HepG2 (cell line): ENCODE data around the gene ZDHHC16. TPM values are rescaled to one million over a fixed set of nuclear protein-coding genes. Genes with fewer than 3 reads are reported as not detected.

Experiments used
- E2F1 ChIP-seq: sonication (generic); formaldehyde crosslinking; IDR thresholded peaks from 2 replicates; pipeline ENCODE4 v1.5.0; 2020; ENCODE audit warnings: missing genetic modification reagents
- EED ChIP-seq: sonication (generic); formaldehyde crosslinking; IDR thresholded peaks from 2 replicates; pipeline ENCODE4 v1.5.0; 2020; ENCODE audit warnings: mild to moderate bottlenecking, missing genetic modification reagents
- EP300 ChIP-seq, 3 experiments: sonication (generic) in 1 of 3; formaldehyde crosslinking in 1 of 3; IDR thresholded peaks; 2 replicates each; pipeline versions ENCODE4 v1.5.1 to v1.6.1; 2011 to 2020; ENCODE audit warnings: low read depth in 2 of 3, low read length in 2 of 3, borderline replicate concordance in 1 of 3, improper control_type of control experiment in 1 of 3, mild to moderate bottlenecking in 1 of 3, missing genetic modification reagents in 1 of 3, moderate library complexity in 1 of 3
- ESRRA ChIP-seq: sonication (generic); formaldehyde crosslinking; IDR thresholded peaks from 2 replicates; pipeline ENCODE4 v1.5.1; 2020; ENCODE audit warnings: mild to moderate bottlenecking, low read depth, missing genetic modification reagents
- FOXA3 ChIP-seq: IDR thresholded peaks from 2 replicates; pipeline ENCODE4 v1.6.1; 2016; ENCODE audit warnings: missing genetic modification reagents, missing compliant biosample characterization
- HOXA9 ChIP-seq: sonication (generic); formaldehyde crosslinking; IDR thresholded peaks from 2 replicates; pipeline ENCODE4 v1.8.1; 2022; ENCODE audit warnings: missing genetic modification reagents, mild to moderate bottlenecking, moderate library complexity, borderline replicate concordance
- NFIC ChIP-seq: IDR thresholded peaks from 2 replicates; pipeline ENCODE4 v1.6.1; 2012; ENCODE audit warnings: mild to moderate bottlenecking, low read length, inconsistent platforms
- POLR2G ChIP-seq: fragments of 200-400 bp; formaldehyde crosslinking; IDR thresholded peaks from 2 replicates; pipeline ENCODE4 v1.6.1; 2018; ENCODE audit warnings: mild to moderate bottlenecking, low read depth, low read length, moderate library complexity
- RFX3 ChIP-seq: IDR thresholded peaks from 2 replicates; pipeline ENCODE4 v1.6.1; 2016; ENCODE audit warnings: missing biosample characterization, missing genetic modification reagents
- THAP11 ChIP-seq: IDR thresholded peaks from 2 replicates; pipeline ENCODE4 v1.6.1; 2016; ENCODE audit warnings: missing biosample characterization, missing genetic modification reagents
- ZBTB20 ChIP-seq: sonication (generic); formaldehyde crosslinking; IDR thresholded peaks from 2 replicates; pipeline ENCODE4 v1.8.1; 2023; ENCODE audit warnings: missing genetic modification reagents, low read depth, mild to moderate bottlenecking, borderline replicate concordance
- ZBTB46 ChIP-seq: sonication (generic); formaldehyde crosslinking; IDR thresholded peaks from 2 replicates; pipeline ENCODE4 v1.4.0; 2020; ENCODE audit warnings: mild to moderate bottlenecking, missing genetic modification reagents, borderline replicate concordance
- ZNF292 ChIP-seq: sonication (generic); formaldehyde crosslinking; IDR thresholded peaks from 2 replicates; pipeline ENCODE4 v1.8.1; 2022; ENCODE audit warnings: mild to moderate bottlenecking, low read depth, missing genetic modification reagents, borderline replicate concordance
- ZNF329 ChIP-seq: sonication (generic); formaldehyde crosslinking; IDR thresholded peaks from 2 replicates; pipeline ENCODE4 v1.9.0; 2021; ENCODE audit warnings: low read depth, mild to moderate bottlenecking, missing genetic modification reagents
- ZNF331 ChIP-seq: sonication (generic); formaldehyde crosslinking; IDR thresholded peaks from 2 replicates; pipeline ENCODE4 v1.4.0; 2020; ENCODE audit warnings: missing genetic modification reagents
- ZNF556 ChIP-seq: sonication (generic); formaldehyde crosslinking; IDR thresholded peaks from 2 replicates; pipeline ENCODE4 v1.4.0; 2020; ENCODE audit warnings: mild to moderate bottlenecking, missing genetic modification reagents, borderline replicate concordance
- ZNF704 ChIP-seq: sonication (generic); formaldehyde crosslinking; IDR thresholded peaks from 2 replicates; pipeline ENCODE4 v1.8.1; 2023; ENCODE audit warnings: mild to moderate bottlenecking, inconsistent platforms, moderate library complexity, missing genetic modification reagents, borderline replicate concordance
- ZSCAN25 ChIP-seq: sonication (generic); formaldehyde crosslinking; IDR thresholded peaks from 2 replicates; pipeline ENCODE4 v1.8.0; 2022; ENCODE audit warnings: mild to moderate bottlenecking, missing genetic modification reagents
- polyA plus RNA-seq, 8 experiments: library from polyadenylated mRNA; depleted of rRNA in 3 of 8; stranded (reverse) in 7 of 8; unstranded in 1 of 8; fragments of >200 nt; fragmentation: Illumina TruSeq in 4 of 8; extraction: Trizol in 4 of 8; gene quantifications; 2 replicates each; pipeline versions ENCODE4 v1.2.1 to v1.2.3, GENCODE V29; 2011 to 2016; ENCODE audit warnings: low read depth in 4 of 8, missing spikeins in 1 of 8, mixed read lengths in 1 of 8; ENCODE audit not compliant: insufficient read depth in 1 of 8
- total RNA-seq, 5 experiments: library from RNA; depleted of rRNA; stranded (reverse); fragments of >200 nt; fragmentation: Illumina TruSeq; extraction: Trizol; gene quantifications; 2 replicates each; pipeline ENCODE4 v1.2.3, GENCODE V29; 2016; ENCODE audit warnings: low read depth in 1 of 5
- TF ChIP-seq, protein P1 (sequence below): sonication (generic); formaldehyde crosslinking; IDR thresholded peaks from 2 replicates; pipeline ENCODE4 v1.4.0; 2020; ENCODE audit warnings: missing genetic modification reagents
- TF ChIP-seq, protein P2 (sequence below): sonication (generic); formaldehyde crosslinking; IDR thresholded peaks from 2 replicates; pipeline ENCODE4 v1.8.1; 2023; ENCODE audit warnings: missing genetic modification reagents, inconsistent platforms, borderline replicate concordance

The ZDHHC16 gene
- total and polyA plus RNA-seq, 2 of the 13 experiments (the other 11 are each of a cell fraction or from before 2014, with no cell fraction given) = 40.8 to 41.8 TPM

DNA sequence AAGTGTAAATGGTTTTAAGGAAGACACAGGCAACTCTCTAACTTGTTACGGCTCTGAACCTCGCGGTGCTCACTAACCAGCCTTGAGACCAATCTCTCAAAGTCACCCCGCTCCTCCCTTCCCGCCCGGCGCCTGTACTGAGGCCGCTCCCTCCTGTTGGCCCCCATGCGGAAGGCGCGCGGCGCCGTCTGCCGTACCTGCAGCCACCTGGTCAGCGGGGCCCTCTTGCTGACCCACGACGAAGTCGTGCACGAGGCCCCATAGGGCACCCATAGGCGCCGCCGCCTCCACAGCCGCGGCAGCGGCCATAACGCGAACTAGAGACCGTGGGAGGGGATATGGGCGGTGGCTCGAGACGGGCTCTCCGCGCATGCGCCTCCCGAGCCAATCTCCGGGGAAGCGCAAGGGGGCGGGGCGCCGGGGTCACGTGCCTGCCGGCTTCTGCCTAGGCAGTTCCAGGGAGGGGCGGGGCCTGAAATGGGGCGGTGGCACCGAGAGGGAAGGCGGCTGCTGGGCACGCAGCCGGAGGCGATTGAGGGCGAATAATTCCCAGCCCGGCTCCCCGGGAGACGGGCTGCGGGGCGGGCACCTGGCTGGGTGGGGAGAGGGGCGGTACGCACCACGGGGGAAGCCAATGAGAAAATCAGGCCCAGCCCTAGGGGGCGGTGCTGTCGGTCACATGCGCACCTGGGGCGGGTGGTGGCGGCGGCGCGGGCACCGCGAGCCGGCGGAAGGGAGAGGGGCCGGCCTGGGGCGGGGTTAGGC, 52.3 kb downstream of the ZDHHC16 start, which contains the start of gene MMS19 (continued):
- TF ChIP-seq, protein P1, sequence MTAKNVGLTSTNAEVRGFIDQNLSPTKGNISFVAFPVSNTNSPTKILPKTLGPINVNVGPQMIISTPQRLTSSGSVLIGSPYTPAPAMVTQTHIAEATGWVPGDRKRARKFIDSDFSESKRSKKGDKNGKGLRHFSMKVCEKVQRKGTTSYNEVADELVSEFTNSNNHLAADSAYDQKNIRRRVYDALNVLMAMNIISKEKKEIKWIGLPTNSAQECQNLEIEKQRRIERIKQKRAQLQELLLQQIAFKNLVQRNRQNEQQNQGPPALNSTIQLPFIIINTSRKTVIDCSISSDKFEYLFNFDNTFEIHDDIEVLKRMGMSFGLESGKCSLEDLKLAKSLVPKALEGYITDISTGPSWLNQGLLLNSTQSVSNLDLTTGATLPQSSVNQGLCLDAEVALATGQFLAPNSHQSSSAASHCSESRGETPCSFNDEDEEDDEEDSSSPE (CRISPR knock-in tag) = peak; percentile 37
- TF ChIP-seq ESRRA (CRISPR knock-in tag) (peak; percentile 51; the same call in 1 of the 2 replicates), ZSCAN25 (CRISPR knock-in tag) (0 out of 2 replicates have a peak, but pooled peaks have one; percentile 41), EED (peak; percentile 82; the same call in 1 of the 2 replicates), RFX3 (no peak), HOXA9 (CRISPR knock-in tag) (0 out of 2 replicates have a peak, but pooled peaks have one; percentile 19), ZNF292 (no peak), ZBTB46 (CRISPR knock-in tag) (no peak), ZNF704 (CRISPR knock-in tag) (peak; percentile 47; the same call in 1 of the 2 replicates), ZNF556 (CRISPR knock-in tag) (0 out of 2 replicates have a peak, but pooled peaks have one; percentile 55), NFIC (no peak), ZNF329 (CRISPR knock-in tag) (peak; percentile 14), ZBTB20 (CRISPR knock-in tag) (no peak), EP300 (IDR thresholded peaks at IDR 0.05; ENCODE audit: low read depth in 2 of 2, low read length in 2 of 2) (no peak), EP300 (CRISPR knock-in tag; IDR thresholded peaks at IDR 0.05; ENCODE audit: borderline replicate concordance) (peak; percentile 41; the same call in 1 of the 2 replicates), THAP11 (CRISPR knock-in tag) (peak; percentile 49), E2F1 (CRISPR knock-in tag) (0 out of 2 replicates have a peak, but pooled peaks have one; percentile 3), FOXA3 (CRISPR knock-in tag) (peak; percentile 2; the same call in 1 of the 2 replicates), ZNF331 (CRISPR knock-in tag) (peak; percentile 11; the same call in 1 of the 2 replicates), POLR2G (peak; percentile 86)
- TF ChIP-seq, protein P2, sequence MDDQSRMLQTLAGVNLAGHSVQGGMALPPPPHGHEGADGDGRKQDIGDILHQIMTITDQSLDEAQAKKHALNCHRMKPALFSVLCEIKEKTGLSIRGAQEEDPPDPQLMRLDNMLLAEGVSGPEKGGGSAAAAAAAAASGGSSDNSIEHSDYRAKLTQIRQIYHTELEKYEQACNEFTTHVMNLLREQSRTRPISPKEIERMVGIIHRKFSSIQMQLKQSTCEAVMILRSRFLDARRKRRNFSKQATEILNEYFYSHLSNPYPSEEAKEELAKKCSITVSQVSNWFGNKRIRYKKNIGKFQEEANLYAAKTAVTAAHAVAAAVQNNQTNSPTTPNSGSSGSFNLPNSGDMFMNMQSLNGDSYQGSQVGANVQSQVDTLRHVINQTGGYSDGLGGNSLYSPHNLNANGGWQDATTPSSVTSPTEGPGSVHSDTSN (CRISPR knock-in tag) = 0 out of 2 replicates have a peak, but pooled peaks have one; percentile 31
